ENCODE data around the gene SMIM28.
"Not testable (repeated sequence)": the region's sequence is repeated elsewhere in the genome, so short reads cannot be mapped to it uniquely, and the experiment has no call there.

The SMIM28 gene

DNA sequence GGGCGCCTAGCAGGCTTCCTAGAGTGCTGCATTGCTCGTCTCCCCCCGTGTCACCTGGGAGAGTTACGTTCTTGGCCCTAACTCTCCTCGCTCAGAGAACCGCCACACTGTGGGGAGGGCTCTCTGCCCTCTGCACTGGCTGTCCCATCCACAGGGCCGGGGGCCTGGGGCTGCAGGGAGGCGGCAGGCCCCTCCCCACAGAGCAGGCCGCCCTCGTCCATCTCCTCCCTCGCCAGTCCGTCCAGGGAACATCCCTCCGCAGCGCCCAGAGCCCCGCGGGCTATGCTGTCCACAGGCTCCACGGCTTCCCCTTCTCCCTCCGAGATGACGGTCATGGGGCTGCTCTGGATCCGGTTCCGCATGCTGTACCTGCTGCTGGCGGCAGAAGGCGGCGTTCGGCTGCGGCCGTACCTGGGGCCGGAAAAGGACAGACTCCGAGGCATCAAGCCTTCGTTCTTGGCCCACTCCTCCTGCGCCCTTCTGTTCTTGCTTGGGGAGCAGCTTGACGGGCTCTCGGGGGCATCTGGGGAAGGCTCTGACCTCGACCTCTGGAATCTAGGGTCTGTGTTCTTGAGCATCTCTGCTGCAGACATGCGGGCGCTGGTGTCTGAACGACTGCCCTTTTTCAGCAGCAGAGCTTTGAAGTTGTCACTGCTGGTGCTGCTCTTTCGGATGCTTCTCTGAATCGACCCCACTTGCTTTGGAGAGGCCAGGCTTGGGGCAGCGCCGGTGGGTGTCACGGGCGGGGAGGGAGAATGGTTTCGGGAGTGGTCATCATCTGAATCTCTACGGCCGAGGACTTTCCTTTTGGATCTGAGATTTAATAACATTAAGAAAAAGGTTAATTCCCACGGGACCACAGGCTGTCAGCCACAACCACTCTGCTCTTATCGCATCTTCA, 46.5 kb downstream of the SMIM28 start:
- no peak overlapping the region for H3K4me3 ChIP-seq (ENCODE audit: low read depth, low read length)

DNA sequence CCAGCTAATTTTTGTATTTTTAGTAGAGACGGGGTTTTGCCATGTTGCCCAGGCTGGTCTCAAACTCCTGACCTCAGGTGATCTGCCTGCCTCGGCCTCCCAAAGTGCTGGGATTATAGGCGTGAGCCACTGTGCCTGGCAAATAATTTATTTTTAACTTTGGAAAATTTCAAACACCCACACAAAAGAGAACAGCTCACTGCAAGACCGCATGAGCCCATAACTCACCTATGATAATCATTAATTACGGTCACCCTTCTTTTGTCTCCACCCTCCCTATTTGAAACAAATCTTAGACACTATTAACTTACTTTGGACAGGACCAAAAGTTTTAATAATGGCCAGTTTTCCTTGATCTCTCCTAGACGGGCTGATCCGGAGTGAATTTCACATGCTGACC, 47.6 kb downstream of the SMIM28 start:
- not testable (repeated sequence) for H3K4me3 ChIP-seq (ENCODE audit: low read depth, low read length)

More for the DNA sequence above, 46.5 kb downstream of the SMIM28 start:
- TF ChIP-seq, protein P1, sequence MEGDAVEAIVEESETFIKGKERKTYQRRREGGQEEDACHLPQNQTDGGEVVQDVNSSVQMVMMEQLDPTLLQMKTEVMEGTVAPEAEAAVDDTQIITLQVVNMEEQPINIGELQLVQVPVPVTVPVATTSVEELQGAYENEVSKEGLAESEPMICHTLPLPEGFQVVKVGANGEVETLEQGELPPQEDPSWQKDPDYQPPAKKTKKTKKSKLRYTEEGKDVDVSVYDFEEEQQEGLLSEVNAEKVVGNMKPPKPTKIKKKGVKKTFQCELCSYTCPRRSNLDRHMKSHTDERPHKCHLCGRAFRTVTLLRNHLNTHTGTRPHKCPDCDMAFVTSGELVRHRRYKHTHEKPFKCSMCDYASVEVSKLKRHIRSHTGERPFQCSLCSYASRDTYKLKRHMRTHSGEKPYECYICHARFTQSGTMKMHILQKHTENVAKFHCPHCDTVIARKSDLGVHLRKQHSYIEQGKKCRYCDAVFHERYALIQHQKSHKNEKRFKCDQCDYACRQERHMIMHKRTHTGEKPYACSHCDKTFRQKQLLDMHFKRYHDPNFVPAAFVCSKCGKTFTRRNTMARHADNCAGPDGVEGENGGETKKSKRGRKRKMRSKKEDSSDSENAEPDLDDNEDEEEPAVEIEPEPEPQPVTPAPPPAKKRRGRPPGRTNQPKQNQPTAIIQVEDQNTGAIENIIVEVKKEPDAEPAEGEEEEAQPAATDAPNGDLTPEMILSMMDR (IDR thresholded peaks at IDR 0.05; ENCODE audit: low read depth, low read length) = no peak

DNA sequence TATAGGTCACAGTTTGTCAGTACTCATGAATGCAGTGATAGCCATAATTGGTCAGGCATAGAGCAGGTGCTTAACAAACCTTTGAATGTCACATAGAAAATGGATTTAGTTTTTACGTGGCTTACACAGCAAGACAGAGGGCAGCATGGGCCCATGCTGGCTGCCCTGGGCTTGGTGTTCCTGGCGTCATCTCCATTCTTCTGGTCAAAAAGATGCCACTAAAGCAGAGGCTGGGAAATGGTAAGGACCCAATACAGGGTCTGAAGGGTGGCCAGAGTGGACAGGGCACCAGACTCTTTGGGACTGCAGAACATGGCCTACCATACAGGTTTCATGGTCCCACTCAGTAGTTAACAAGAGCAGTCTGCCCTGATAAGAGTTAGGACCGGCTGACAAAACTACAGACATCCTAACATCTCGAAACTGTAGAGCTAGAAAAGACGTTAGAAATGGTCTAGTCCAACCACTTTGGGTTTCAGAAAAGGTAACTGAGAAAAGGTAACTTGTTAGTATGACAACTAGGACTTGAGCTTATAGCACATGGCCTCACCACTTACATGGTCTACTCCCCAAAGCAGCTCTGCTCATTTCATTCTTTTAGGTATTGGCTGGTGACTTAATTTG, 48.9 kb downstream of the SMIM28 start:
- TF ChIP-seq, protein P1 (IDR thresholded peaks at IDR 0.05; ENCODE audit: low read depth, low read length) = no peak
- H3K4me3 ChIP-seq (ENCODE audit: low read depth, low read length) = no peak overlapping the region

DNA sequence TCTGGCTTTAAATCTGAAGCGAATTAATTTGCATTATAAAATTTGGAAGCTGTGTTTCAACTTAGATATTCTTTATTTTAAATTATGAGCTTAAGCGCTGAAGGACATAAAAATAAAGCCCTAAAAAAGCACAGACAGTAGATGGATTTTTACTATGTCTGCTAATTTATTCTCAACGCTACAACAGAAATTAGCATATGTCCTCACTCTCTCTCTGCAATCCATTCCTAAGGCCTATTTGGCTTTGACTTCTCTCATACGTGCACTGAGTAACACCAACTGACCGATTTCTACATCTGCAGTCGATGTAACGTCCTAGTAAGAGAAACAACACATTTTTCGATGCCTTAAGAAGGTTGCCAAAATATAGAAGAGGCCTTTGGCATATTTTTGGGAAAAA, 50.0 kb downstream of the SMIM28 start:
- no peak overlapping the region for H3K4me3 ChIP-seq (ENCODE audit: low read depth, low read length)

DNA sequence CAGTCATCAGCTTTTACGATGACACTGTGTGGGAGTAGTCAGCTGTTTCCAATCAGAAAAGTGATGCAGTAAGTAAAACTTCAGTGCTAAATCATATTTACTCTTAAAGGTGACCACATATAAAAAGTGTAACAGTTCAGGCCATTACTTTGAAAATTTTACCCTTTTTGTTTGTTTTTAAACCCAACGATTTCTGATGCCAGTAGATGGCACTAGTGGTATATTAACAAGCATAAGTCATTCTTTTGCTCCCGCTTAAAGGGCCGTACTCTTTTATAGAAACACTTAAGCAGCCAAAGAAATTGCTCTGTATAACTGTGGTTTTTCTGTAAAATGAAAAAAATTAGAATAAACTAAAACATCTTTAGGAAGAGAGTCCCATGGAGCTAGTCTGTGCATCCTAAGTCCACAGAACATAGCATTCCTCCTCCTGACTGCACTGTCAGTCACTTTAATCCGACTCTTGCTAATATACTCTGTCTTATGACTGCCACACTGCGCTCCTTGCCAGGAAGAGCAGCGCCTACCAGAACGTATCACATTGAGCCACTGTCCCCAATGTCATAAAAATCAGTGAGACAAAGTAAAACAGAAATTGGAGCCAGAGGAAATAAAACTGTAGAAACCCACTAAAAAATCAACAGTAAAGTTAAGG, 51.4 kb downstream of the SMIM28 start:
- TF ChIP-seq, protein P1 (IDR thresholded peaks at IDR 0.05; ENCODE audit: low read depth, low read length) = peak; percentile 37; the same call in 1 of the 2 replicates
- H3K4me3 ChIP-seq (ENCODE audit: low read depth, low read length) = no peak overlapping the region

More for the DNA sequence above, 50.0 kb downstream of the SMIM28 start:
- TF ChIP-seq, protein P1 (IDR thresholded peaks at IDR 0.05; ENCODE audit: low read depth, low read length) = no peak

DNA sequence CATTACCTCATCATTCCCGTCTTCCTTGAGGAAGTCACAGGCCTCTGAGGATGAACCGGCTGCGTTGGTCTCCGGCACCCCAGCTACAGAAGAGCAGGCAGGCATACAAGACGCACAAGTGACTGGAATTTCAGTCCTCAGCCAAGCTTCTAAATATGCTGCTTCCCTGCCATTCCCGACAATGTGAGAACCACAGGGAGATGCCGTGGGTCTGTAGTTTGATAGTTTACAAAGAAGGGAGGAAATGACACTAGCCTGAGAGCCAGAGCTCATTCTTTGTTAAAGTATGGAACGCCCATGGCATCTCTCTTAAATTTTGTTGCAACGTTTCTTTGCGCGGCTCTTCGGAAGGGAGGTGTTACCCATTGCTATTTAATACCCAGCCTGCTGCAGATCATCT, 52.1 kb downstream of the SMIM28 start:
- H3K4me3 ChIP-seq (ENCODE audit: low read depth, low read length) = no peak overlapping the region
- TF ChIP-seq, protein P1 (IDR thresholded peaks at IDR 0.05; ENCODE audit: low read depth, low read length) = no peak

DNA sequence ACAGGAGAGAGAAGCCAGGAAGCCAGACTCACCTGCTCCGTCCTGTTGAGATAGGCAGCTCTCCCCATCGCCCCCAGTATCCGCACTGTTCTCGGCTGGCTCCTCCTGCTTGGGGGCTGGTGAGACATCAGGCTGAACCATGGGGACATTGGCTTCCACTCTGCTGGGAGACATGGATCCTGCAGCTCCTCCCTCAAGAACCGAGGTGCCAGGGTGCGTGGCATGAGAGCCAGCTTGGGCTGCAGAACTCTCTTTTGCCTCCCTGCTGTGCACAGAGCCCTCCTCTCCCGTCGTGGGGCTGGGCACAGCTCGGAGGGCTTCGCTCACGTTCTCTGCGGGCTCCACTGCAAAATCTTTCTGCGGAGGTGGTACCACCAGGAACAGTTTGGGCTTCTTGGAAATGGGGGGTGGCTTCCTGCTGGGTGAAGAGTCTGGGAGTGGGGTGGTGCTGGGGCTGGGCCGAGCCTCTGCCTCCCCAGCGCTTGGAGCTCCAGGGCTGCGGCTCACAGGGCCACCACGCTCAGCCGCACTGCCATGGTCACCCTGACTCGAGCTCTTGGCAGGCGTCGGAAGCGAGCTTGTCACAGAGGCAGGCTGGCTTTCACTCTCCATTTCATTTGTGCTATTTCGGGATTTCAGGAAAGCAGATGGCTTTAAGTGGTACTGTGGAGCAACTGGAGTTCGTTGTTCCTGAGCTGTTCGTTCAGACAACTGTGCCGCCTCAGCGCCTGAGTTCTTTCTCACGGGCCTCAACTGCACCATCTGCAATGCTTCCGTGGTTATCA, 52.8 kb downstream of the SMIM28 start:
- no peak overlapping the region for H3K4me3 ChIP-seq (ENCODE audit: low read depth, low read length)
- TF ChIP-seq, protein P1 (IDR thresholded peaks at IDR 0.05; ENCODE audit: low read depth, low read length) = no peak
